ENCODE measurements around the gene COL20A1.
A peak's percentile ranks its signal among the peaks of the same experiment; 100 is the strongest.

COL20A1 gene

GRCh38 chr20:63319164-63320040 lies 26.4 kb downstream of the COL20A1 start:
- Mint-ChIP-seq H3K4me3 (no peak overlapping the region), H3K36me3 (no peaks in the 10 kb centered on the region), H3K4me1 (no peaks in the 10 kb centered on the region), H3K27ac (no peak overlapping the region), H3K9me3 (no peaks in the 10 kb centered on the region), H3K27me3 (peaks cover 20% of the 10 kb centered on the region)
- CTCF ChIA-PET: interaction anchor here (1.7 kb wide), 1 partner anchor 10 kb away, joined by 5 read pairs; no protein-coding TSS in a partner anchor
- peak; percentile 11 for DNase-seq

DNA sequence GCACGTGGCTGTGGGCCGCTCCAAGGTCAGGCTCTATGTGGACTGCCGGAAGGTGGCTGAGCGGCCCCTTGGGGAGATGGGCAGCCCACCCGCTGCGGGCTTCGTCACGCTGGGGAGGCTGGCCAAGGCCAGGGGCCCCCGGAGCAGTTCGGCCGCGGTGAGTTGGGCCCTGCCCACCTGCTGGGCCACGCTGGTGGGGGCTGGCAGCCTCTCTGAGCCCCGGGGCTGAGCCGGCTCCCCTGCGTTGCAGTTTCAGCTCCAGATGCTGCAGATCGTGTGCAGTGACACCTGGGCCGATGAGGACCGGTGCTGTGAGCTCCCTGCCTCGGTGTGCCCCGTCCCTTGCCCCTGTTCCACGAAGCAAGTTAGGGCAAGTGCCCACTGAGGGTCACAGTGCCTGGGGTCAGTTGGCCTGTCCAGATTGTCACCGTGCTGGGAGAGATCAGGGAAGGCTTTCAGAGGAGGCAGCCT lies 27.1 kb downstream of the COL20A1 start:
- H3K27ac Mint-ChIP-seq: no peak overlapping the region

GRCh38 chr20:63320616-63321147 lies 27.7 kb downstream of the COL20A1 start:
- H3K9me3 Mint-ChIP-seq: no peaks in the 10 kb centered on the region
- no peak overlapping the region for H3K27ac Mint-ChIP-seq
- no peaks in the 10 kb centered on the region for H3K4me1 Mint-ChIP-seq
- H3K27me3 Mint-ChIP-seq: peaks cover 20% of the 10 kb centered on the region
- H3K4me3 Mint-ChIP-seq: no peak overlapping the region
- H3K36me3 Mint-ChIP-seq: no peaks in the 10 kb centered on the region
- CTCF ChIA-PET: no interaction called here
- no peak for DNase-seq

More for the DNA sequence above, 27.1 kb downstream of the COL20A1 start:
- CTCF ChIA-PET: no interaction called here
- Mint-ChIP-seq H3K4me3 (no peak overlapping the region), H3K36me3 (no peaks in the 10 kb centered on the region), H3K9me3 (no peaks in the 10 kb centered on the region), H3K4me1 (no peaks in the 10 kb centered on the region), H3K27me3 (peaks cover 20% of the 10 kb centered on the region)
- DNase-seq: no peak

DNA sequence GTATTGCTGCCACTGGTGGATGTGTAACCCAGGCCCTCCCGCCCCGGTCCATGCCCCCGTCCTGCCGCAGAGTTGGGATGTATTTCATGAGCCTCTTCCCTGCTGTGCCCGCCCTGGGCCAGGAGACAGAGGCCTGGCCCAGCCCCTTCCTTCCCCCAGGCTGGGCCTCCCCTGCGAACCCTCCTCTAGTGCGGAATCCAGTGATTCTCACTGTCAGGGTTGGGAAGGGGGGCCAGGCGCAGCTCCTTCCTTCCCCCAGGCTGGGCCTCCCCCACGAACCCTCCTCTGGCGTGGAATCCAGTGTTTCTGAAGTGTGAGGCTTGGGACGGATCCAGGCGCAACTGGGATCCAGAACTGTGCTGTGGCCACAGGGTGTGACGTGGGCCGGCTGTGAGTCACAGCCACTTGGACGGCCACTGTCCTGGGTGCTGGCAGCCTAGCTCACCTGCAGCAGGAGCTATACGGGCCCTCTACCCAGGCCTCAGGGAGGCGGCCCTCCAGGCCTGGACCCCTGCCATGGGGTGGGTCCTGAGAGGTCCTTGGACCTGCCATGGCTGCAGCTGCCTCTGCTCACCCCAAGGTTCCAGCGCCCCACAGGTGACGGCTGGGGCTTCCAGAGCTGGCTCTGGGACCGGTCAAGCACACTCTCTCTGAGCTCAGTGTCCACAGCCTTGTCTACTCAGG lies 28.3 kb downstream of the COL20A1 start:
- H3K36me3 Mint-ChIP-seq: no peaks in the 10 kb centered on the region
- no peaks in the 10 kb centered on the region for H3K9me3 Mint-ChIP-seq
- H3K4me3 Mint-ChIP-seq: no peak overlapping the region
- H3K27ac Mint-ChIP-seq: no peak overlapping the region
- peaks cover 20% of the 10 kb centered on the region for H3K27me3 Mint-ChIP-seq
- peak; percentile 13 for DNase-seq
- H3K4me1 Mint-ChIP-seq: no peaks in the 10 kb centered on the region
- CTCF ChIA-PET: no interaction called here

DNA sequence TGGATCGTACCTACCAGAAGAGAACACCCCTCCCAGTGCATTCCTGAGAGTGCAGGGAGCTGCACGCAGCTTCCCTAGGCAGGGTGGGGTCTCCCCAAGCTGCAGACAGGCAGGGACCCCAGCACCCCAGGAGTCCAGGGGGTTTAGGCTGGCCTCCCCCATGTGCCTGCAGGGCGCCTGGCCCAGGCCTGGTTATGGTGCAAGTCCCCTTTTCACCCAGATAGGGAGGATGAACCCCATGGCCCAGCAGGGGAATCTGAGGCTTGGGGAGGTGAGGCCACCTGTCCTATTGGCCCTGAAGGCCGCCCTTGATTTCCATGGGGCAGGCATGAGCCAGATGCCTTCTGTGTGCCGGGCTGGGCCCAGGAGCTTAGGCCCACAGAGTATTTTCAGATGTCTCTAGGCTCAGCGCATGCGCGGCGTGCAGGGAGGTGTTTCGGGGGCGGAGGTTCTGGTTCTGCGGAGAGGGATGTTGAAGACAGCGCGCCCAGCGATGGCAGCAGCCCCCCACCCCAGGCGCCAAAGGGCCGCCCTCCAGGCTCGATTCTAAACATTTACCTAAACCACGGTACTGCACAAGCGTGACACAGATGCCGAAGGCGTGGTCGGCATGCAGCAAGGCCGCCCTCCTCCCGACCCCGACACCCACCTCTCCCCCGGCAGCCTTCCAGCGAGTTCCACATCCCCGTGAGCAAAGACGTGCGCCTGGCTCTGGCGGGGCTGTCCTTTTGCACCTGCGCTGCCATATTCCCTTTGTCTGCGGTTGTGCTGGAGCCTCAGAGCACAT lies 29.4 kb downstream of the COL20A1 start:
- DNase-seq: peak; percentile 19
- CTCF ChIA-PET: no interaction called here
- Mint-ChIP-seq H3K27me3 (peaks cover 20% of the 10 kb centered on the region), H3K9me3 (peaks cover 3% of the 10 kb centered on the region), H3K4me3 (no peak overlapping the region), H3K4me1 (no peaks in the 10 kb centered on the region), H3K27ac (no peak overlapping the region), H3K36me3 (no peaks in the 10 kb centered on the region)

DNA sequence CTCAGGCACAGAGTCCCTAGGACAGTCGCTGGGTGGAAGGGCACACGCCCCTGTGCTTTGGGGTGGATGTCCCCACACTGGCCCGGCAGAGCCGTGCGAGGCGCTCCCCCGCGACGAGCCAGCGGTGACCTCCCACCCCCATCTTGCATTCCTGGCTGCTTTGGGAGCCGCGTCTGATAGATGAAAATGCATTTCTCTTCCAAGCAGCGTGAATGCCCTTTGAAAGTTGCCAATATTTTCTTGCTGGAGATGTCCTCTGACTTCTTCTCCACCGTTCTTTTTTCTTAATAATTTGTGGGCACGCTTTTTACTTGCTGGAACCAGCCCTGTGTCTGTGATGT lies 29.9 kb downstream of the COL20A1 start:
- CTCF ChIA-PET: no interaction called here
- Mint-ChIP-seq H3K27ac (no peak overlapping the region), H3K9me3 (peaks cover 3% of the 10 kb centered on the region), H3K4me1 (no peaks in the 10 kb centered on the region), H3K4me3 (no peak overlapping the region), H3K27me3 (peaks cover 20% of the 10 kb centered on the region), H3K36me3 (no peaks in the 10 kb centered on the region)
- DNase-seq: no peak

- CTCF ChIA-PET: no interaction called here
- no peak overlapping the region for H3K4me3 Mint-ChIP-seq
- no peaks in the 10 kb centered on the region for H3K36me3 Mint-ChIP-seq
- H3K9me3 Mint-ChIP-seq: peaks cover 3% of the 10 kb centered on the region
- peaks cover 20% of the 10 kb centered on the region for H3K27me3 Mint-ChIP-seq
- H3K4me1 Mint-ChIP-seq: no peaks in the 10 kb centered on the region
- no peak overlapping the region for H3K27ac Mint-ChIP-seq
- no peak for DNase-seq
Measured at GRCh38 chr20:63323357-63323981, 30.5 kb downstream of the COL20A1 start.

- peaks cover 20% of the 10 kb centered on the region for H3K27me3 Mint-ChIP-seq
- peaks cover 4% of the 10 kb centered on the region for H3K9me3 Mint-ChIP-seq
- CTCF ChIA-PET: no interaction called here
- H3K4me1 Mint-ChIP-seq: no peaks in the 10 kb centered on the region
- no peak for DNase-seq
- no peaks in the 10 kb centered on the region for H3K36me3 Mint-ChIP-seq
- no peak overlapping the region for H3K27ac Mint-ChIP-seq
- no peak overlapping the region for H3K4me3 Mint-ChIP-seq
Measured at GRCh38 chr20:63325021-63325471, 32.1 kb downstream of the COL20A1 start.

DNA sequence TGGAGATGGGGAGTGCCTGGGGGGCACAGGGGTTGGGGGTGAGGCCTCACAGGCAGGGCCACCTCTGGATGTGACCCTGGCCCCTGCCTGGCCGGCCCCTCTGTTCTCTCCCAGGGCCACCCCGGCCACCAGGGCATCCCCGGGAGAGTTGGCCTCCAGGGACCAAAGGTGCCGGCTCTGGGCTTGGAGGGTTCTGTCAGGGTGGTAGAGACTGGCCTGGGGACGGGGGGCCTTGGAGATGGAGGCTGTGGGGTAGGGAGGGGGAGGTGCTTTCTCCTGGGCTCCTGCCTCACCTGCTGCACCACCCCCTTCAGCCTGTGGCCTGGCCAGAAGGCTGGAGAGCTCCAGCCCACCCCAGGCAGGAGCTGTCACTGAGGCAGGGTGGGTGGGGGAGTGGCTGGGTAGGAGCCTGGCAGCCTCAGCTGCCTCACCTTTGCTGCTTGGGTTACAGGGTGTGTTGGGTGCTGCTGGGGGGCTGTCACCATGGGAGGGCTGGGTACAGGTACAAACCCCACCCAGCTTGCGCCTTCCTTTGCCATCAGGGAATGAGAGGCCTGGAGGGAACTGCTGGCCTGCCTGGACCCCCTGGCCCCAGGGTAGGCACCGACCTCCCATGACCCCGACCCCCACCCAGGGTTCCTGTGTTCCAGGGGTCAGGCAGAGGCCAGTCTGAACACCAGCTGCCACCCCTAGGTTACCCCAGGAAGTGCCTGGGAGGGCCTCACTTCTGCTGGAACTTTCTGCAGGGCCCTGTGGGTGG lies 32.7 kb downstream of the COL20A1 start:
- Mint-ChIP-seq H3K4me3 (no peak overlapping the region), H3K27ac (peak overlapping the region; percentile 88), H3K4me1 (no peaks in the 10 kb centered on the region), H3K36me3 (no peaks in the 10 kb centered on the region), H3K9me3 (peaks cover 4% of the 10 kb centered on the region), H3K27me3 (peaks cover 20% of the 10 kb centered on the region)
- CTCF ChIA-PET: no interaction called here
- no peak for DNase-seq

- Mint-ChIP-seq H3K27ac (peak overlapping the region; percentile 88), H3K9me3 (peaks cover 6% of the 10 kb centered on the region), H3K36me3 (no peaks in the 10 kb centered on the region), H3K27me3 (peaks cover 16% of the 10 kb centered on the region), H3K4me3 (no peak overlapping the region), H3K4me1 (no peaks in the 10 kb centered on the region)
- CTCF ChIA-PET: no interaction called here
- DNase-seq: no peak
Measured at GRCh38 chr20:63326314-63327230, 33.6 kb downstream of the COL20A1 start.

DNA sequence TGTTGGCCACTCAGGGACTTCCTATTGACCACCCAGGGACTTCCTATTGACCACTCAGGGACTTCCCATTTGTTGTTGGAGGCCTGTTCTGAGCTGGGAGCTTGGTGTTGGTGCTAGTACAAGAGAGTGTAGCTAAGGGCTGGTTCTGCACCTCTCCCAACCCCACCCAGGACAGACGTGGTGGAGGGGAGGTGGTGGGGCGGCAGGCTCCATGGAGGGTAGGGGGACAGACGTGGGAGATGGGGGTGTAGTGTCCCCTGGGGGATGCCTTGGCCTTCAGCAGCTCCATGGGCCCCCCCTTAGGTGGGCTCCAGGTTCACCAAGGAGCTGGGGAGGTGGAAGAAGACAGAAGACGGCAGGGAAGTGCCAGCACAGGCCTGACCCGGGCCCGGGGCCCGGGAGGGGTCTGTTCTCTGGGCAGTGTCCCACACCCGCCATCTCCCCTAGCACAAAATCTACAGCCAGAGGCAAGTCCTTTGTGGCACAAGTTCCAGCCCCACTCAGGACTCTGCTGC lies 34.3 kb downstream of the COL20A1 start:
- H3K9me3 Mint-ChIP-seq: peaks cover 13% of the 10 kb centered on the region
- CTCF ChIA-PET: no interaction called here
- peak overlapping the region; percentile 88 for H3K27ac Mint-ChIP-seq
- H3K4me3 Mint-ChIP-seq: no peak overlapping the region
- no peak for DNase-seq
- H3K4me1 Mint-ChIP-seq: no peaks in the 10 kb centered on the region
- no peaks in the 10 kb centered on the region for H3K36me3 Mint-ChIP-seq
- H3K27me3 Mint-ChIP-seq: peaks cover 11% of the 10 kb centered on the region

GRCh38 chr20:63328026-63328700 lies 35.2 kb downstream of the COL20A1 start:
- peaks cover 4% of the 10 kb centered on the region for H3K27me3 Mint-ChIP-seq
- CTCF ChIA-PET: no interaction called here
- H3K4me1 Mint-ChIP-seq: no peaks in the 10 kb centered on the region
- H3K4me3 Mint-ChIP-seq: no peak overlapping the region
- H3K27ac Mint-ChIP-seq: peak overlapping the region; percentile 88
- H3K36me3 Mint-ChIP-seq: no peaks in the 10 kb centered on the region
- DNase-seq: no peak
- H3K9me3 Mint-ChIP-seq: peaks cover 13% of the 10 kb centered on the region
